PC-3 (cell line): Measurements from ENCODE around the gene ADGRV1. TPM values are rescaled to one million over a fixed set of nuclear protein-coding genes. Genes with fewer than 3 reads are reported as not detected.
"Not testable (repeated sequence)": the region's sequence is repeated elsewhere in the genome, so short reads cannot be mapped to it uniquely, and the experiment has no call there.

Source experiments
- ATAC-seq: fragments of 200-7000 bp; cut with Tn5 transposase; 2 replicates; pipeline ENCODE4 v1.9.1; 2020; ENCODE audit warnings: mild to moderate bottlenecking, moderate library complexity
- BruUV-seq: library from RNA; stranded (reverse); fragments of 400-500 nt; replicated peaks from 2 replicates; lab custom pipeline; 2021; lab: Mats Ljungman, UMichigan
- CTCF ChIA-PET: fragments of 300-600 bp; sonication (Branson Sonifier 250); formaldehyde crosslinking; loops from one replicate; lab custom pipeline; 2022; ENCODE audit warnings: antibody characterized with exemption; lab: Charles Lee
- POLR2A ChIA-PET: fragments of 300-600 bp; sonication (Branson Sonifier 250); formaldehyde crosslinking; loops from one replicate; lab custom pipeline; 2022; ENCODE audit warnings: antibody characterized with exemption; ENCODE audit not compliant: unreplicated experiment; lab: Charles Lee
- DNase-seq: peaks from one replicate; pipeline ENCODE4 v3.0.0-alpha.2; 2015
- H2AFZ ChIP-seq: fragments of 300-600 bp; sonication (generic); 2 replicates; pipeline ENCODE4 v1.6.0; 2016; ENCODE audit warnings: antibody characterized with exemption, low read length
- H3F3A ChIP-seq: fragments of 300-600 bp; sonication (generic); one replicate; pipeline ENCODE4 v1.6.0; 2017; ENCODE audit warnings: antibody characterized with exemption, low read length, control low read depth, mild to moderate bottlenecking; ENCODE audit not compliant: unreplicated experiment
- H3K27ac ChIP-seq: fragments of 300-600 bp; sonication (generic); 2 replicates; pipeline ENCODE4 v1.5.1; 2016; ENCODE audit warnings: mild to moderate bottlenecking, low read length
- H3K27me3 ChIP-seq: fragments of 300-600 bp; sonication (generic); 2 replicates; pipeline ENCODE4 v1.6.1; 2016; ENCODE audit warnings: low read length, mixed read lengths
- H3K36me3 ChIP-seq: fragments of 300-600 bp; sonication (generic); 2 replicates; pipeline ENCODE4 v1.6.1; 2016; ENCODE audit warnings: low read depth, mixed run types, low read length, mixed read lengths
- H3K4me1 ChIP-seq: fragments of 300-600 bp; sonication (generic); 2 replicates; pipeline ENCODE4 v1.5.1; 2016; ENCODE audit warnings: low read length; ENCODE audit not compliant: insufficient read depth
- H3K4me2 ChIP-seq: fragments of 300-600 bp; sonication (generic); 2 replicates; pipeline ENCODE4 v1.6.0; 2016; ENCODE audit warnings: low read length
- H3K4me3 ChIP-seq: fragments of 300-600 bp; sonication (generic); 2 replicates; pipeline ENCODE4 v1.5.1; 2016; ENCODE audit warnings: mild to moderate bottlenecking, low read length, mixed read lengths
- H3K79me2 ChIP-seq: fragments of 300-600 bp; sonication (generic); 2 replicates; pipeline ENCODE4 v1.6.1; 2017; ENCODE audit warnings: low read length, mixed read lengths
- H3K9ac ChIP-seq: fragments of 300-600 bp; sonication (generic); 2 replicates; pipeline ENCODE4 v1.6.0; 2016; ENCODE audit warnings: mild to moderate bottlenecking, low read length
- H3K9me2 ChIP-seq: fragments of 300-600 bp; sonication (generic); replicated peaks from 2 replicates; pipeline ENCODE4 v1.6.1; 2016; ENCODE audit warnings: mixed run types, low read length, mixed read lengths
- H3K9me3 ChIP-seq: fragments of 300-600 bp; sonication (generic); 2 replicates; pipeline ENCODE4 v1.6.1; 2016; ENCODE audit warnings: low read length, mixed read lengths
- H4K20me1 ChIP-seq: fragments of 300-600 bp; sonication (generic); 2 replicates; pipeline ENCODE4 v1.6.1; 2016; ENCODE audit warnings: low read length, mixed read lengths
- EZH2 ChIP-seq: fragments of 300-600 bp; sonication (generic); IDR thresholded peaks from one replicate; pipeline ENCODE4 v1.6.1; 2017; ENCODE audit warnings: antibody characterized with exemption, mild to moderate bottlenecking, low read length; ENCODE audit not compliant: unreplicated experiment
- EZH2phosphoT487 ChIP-seq: fragments of 300-600 bp; sonication (generic); IDR thresholded peaks from 2 replicates; pipeline ENCODE4 v1.6.1; 2018; ENCODE audit warnings: mild to moderate bottlenecking, antibody characterized with exemption, low read length, borderline replicate concordance
- intact Hi-C: fragments of 100-400 bp; cut with micrococcal nuclease; formaldehyde crosslinking; loops from 2 replicates; pipeline ENCODE4 v1.9.0; 2023
- total RNA-seq: library from RNA; depleted of rRNA; stranded (reverse); fragments of >200 nt; gene quantifications from 2 replicates; pipeline ENCODE4 v1.2.3, GENCODE V29; 2014
- TF ChIP-seq, protein P1 (sequence below): fragments of 300-600 bp; sonication (generic); conservative IDR thresholded peaks from 2 replicates; pipeline ENCODE4 v1.5.1; 2017; ENCODE audit warnings: antibody characterized with exemption, low read depth, mild to moderate bottlenecking, low read length

ADGRV1 gene
- total RNA-seq, 1 experiment from 2014 or later: 22.7 TPM

DNA sequence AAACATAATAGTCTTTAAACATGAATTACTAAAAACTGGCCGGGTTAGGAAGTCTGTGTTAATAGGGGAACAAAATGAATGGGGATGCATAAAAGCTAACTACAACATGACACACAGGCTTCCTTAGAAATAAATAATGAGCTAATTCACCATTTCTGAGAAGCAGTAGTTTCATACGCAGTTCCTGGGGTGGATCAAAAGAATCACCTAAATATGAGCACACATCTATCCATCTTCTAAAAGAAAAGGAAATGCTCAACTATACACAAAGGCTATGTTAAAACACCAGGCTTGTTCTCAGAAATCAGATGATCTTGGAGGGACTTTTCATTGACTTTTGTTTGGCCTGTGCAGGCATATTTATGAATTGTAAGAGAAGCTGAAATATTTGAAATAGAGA, 451.5 kb downstream of the ADGRV1 start:
- POLR2A ChIA-PET: no interaction called here

DNA sequence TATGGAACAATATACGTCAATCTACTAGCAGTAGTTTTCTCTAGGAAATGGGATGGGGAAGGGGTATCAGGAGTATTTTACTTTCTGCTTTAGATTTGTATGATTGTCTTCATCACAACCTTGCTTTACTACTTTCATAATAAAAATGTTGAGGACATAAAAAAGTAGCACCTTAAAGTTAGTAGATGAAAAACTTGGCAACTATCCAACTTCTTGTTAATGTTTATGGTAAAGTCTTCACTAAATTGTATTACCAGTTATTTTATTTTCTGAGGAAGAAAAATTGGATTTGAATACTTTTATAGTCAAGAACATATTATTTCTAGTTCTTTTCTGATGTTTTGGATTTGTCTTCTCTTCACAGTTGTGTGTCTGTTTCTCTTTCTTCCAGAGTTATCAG, 452.4 kb downstream of the ADGRV1 start:
- TF ChIP-seq EZH2phosphoT487 (no peak), EZH2 (no peak)
- TF ChIP-seq, protein P1, sequence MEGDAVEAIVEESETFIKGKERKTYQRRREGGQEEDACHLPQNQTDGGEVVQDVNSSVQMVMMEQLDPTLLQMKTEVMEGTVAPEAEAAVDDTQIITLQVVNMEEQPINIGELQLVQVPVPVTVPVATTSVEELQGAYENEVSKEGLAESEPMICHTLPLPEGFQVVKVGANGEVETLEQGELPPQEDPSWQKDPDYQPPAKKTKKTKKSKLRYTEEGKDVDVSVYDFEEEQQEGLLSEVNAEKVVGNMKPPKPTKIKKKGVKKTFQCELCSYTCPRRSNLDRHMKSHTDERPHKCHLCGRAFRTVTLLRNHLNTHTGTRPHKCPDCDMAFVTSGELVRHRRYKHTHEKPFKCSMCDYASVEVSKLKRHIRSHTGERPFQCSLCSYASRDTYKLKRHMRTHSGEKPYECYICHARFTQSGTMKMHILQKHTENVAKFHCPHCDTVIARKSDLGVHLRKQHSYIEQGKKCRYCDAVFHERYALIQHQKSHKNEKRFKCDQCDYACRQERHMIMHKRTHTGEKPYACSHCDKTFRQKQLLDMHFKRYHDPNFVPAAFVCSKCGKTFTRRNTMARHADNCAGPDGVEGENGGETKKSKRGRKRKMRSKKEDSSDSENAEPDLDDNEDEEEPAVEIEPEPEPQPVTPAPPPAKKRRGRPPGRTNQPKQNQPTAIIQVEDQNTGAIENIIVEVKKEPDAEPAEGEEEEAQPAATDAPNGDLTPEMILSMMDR: no peak
- H3K4me1 ChIP-seq: no peaks in the 10 kb centered on the region
- no peak overlapping the region for H2AFZ ChIP-seq
- H3K9ac ChIP-seq: no peak overlapping the region
- no peaks in the 10 kb centered on the region for H3K79me2 ChIP-seq
- no peak for ATAC-seq
- H3K27me3 ChIP-seq: no peaks in the 10 kb centered on the region
- ChIA-PET POLR2A (no interaction called here), CTCF (no interaction called here)
- H4K20me1 ChIP-seq: no peaks in the 10 kb centered on the region
- no TSS peak for BruUV-seq
- DNase-seq: peak; percentile 12
- no peak overlapping the region for H3K27ac ChIP-seq
- intact Hi-C loops: no loop called here
- no peak overlapping the region for H3K4me3 ChIP-seq
- no peaks in the 10 kb centered on the region for H3K36me3 ChIP-seq
- no peaks in the 10 kb centered on the region for H3K9me2 ChIP-seq
- no peaks in the 10 kb centered on the region for H3F3A ChIP-seq
- H3K4me2 ChIP-seq: no peak overlapping the region
- no peaks in the 10 kb centered on the region for H3K9me3 ChIP-seq

More for the DNA sequence above, 451.5 kb downstream of the ADGRV1 start:
- Histone ChIP-seq H3F3A (no peaks in the 10 kb centered on the region), H3K9me2 (no peaks in the 10 kb centered on the region), H3K4me1 (no peaks in the 10 kb centered on the region), H3K4me2 (no peak overlapping the region), H4K20me1 (no peaks in the 10 kb centered on the region), H3K27me3 (no peaks in the 10 kb centered on the region), H3K36me3 (no peaks in the 10 kb centered on the region), H3K4me3 (no peak overlapping the region), H2AFZ (no peak overlapping the region), H3K27ac (no peak overlapping the region), H3K9me3 (no peaks in the 10 kb centered on the region), H3K79me2 (no peaks in the 10 kb centered on the region), H3K9ac (no peak overlapping the region)
- BruUV-seq: no TSS peak
- no peak for TF ChIP-seq EZH2
- TF ChIP-seq EZH2phosphoT487: no peak
- TF ChIP-seq, protein P1: no peak
- intact Hi-C loops: no loop called here
- DNase-seq: no peak
- CTCF ChIA-PET: no interaction called here
- ATAC-seq: no peak

- H3K79me2 ChIP-seq, H3K4me3 ChIP-seq, DNase-seq, CTCF ChIA-PET, intact Hi-C loops, H4K20me1 ChIP-seq, H3K27ac ChIP-seq, H3K27me3 ChIP-seq, H2AFZ ChIP-seq, H3K9ac ChIP-seq, H3K9me3 ChIP-seq, H3K9me2 ChIP-seq, ATAC-seq, BruUV-seq, H3K4me2 ChIP-seq, POLR2A ChIA-PET, H3K36me3 ChIP-seq, H3F3A ChIP-seq, H3K4me1 ChIP-seq: not testable (repeated sequence)
Measured at GRCh38 chr5:91012867-91013266, 454.3 kb downstream of the ADGRV1 start.
